Sciatic nerve (tissue), 2 donors: Measurements from ENCODE around the gene TMEM9. TPM values are rescaled to one million over a fixed set of nuclear protein-coding genes. Genes with fewer than 3 reads are reported as not detected.
A peak's percentile ranks its signal among the peaks of the same experiment; 100 is the strongest.

ENCODE experiments used
- ATAC-seq: fragments of 200-7000 bp; cut with Tn5 transposase; one replicate; pipeline ENCODE4 v1.9.1; 2020; ENCODE audit warnings: mild to moderate bottlenecking, moderate library complexity
- DNase-seq: peaks from one replicate; pipeline ENCODE4 v3.0.0-alpha.2; 2020; ENCODE audit warnings: low spot score
- intact Hi-C: fragments of 100-400 bp; cut with DNase I; formaldehyde crosslinking; loops from one replicate; pipeline ENCODE4 v1.14.2; 2022
- total RNA-seq: library from RNA; stranded (reverse); fragmentation: NEBNext Ultra II Directional; extraction: Animal tissue kit (Norgen Biotek cat#: 25700); gene quantifications from one replicate; pipeline ENCODE4 v1.2.1, GENCODE V29; 2021
- donor health status: DM: no; HTN: no; CAD: no.
- donor health status: DM: no; HTN: no; CAD: no.

The TMEM9 gene
- total RNA-seq, 1 donor from 2014 or later, result 42.9 TPM

- intact Hi-C loops, result loop anchor here (5.0 kb wide), 1 partner anchor 142 kb away; no protein-coding TSS in a partner anchor
- DNase-seq (peak; percentile 90), ATAC-seq (peak; percentile 95)
Observed at GRCh38 chr1:201114245-201115131, 39.8 kb downstream of the TMEM9 start.

- intact Hi-C loops, result loop anchor here (5.0 kb wide), 1 partner anchor 141 kb away; no protein-coding TSS in a partner anchor
- DNase-seq (no peak), ATAC-seq (no peak)
Observed at GRCh38 chr1:201113451-201114244, 40.6 kb downstream of the TMEM9 start.

GRCh38 chr1:201112926-201113325 lies 41.3 kb downstream of the TMEM9 start:
- intact Hi-C loops, result loop anchor here (5.0 kb wide), 1 partner anchor 141 kb away; no protein-coding TSS in a partner anchor
- DNase-seq (no peak), ATAC-seq (no peak)

- DNase-seq (no peak), ATAC-seq (no peak)
- intact Hi-C loops, result loop anchor here (5.0 kb wide), 1 partner anchor 140 kb away; no protein-coding TSS in a partner anchor
Observed at GRCh38 chr1:201112173-201112731, 42.0 kb downstream of the TMEM9 start, which contains the start of gene CACNA1S. Gene CACNA1S, minus strand, starts transcription at chr1:201112426. Its CDS starts 87 bp downstream, at chr1:201112339.

GRCh38 chr1:201111672-201112071 lies 42.6 kb downstream of the TMEM9 start:
- intact Hi-C loops, result loop anchor here (5.0 kb wide), 1 partner anchor 139 kb away; no protein-coding TSS in a partner anchor
- DNase-seq (no peak), ATAC-seq (no peak)

- intact Hi-C loops, result loop anchor here (5.0 kb wide), 1 partner anchor 139 kb away; no protein-coding TSS in a partner anchor
- DNase-seq (no peak), ATAC-seq (no peak)
Observed at GRCh38 chr1:201111156-201111555, 43.1 kb downstream of the TMEM9 start.

GRCh38 chr1:201110616-201111015 lies 43.7 kb downstream of the TMEM9 start:
- intact Hi-C loops, result loop anchor here (5.0 kb wide), 1 partner anchor 138 kb away; no protein-coding TSS in a partner anchor
- no peak for ATAC-seq
- no peak for DNase-seq

- DNase-seq, result no peak
- intact Hi-C loops, result loop anchor here (5.0 kb wide), 1 partner anchor 138 kb away; no protein-coding TSS in a partner anchor
- no peak for ATAC-seq
Observed at GRCh38 chr1:201110138-201110537, 44.1 kb downstream of the TMEM9 start.

GRCh38 chr1:201109651-201110050 lies 44.6 kb downstream of the TMEM9 start:
- ATAC-seq (no peak), DNase-seq (no peak)
- intact Hi-C loops, result loop anchor here (5.0 kb wide), 1 partner anchor 137 kb away; no protein-coding TSS in a partner anchor

- ATAC-seq (no peak), DNase-seq (no peak)
- intact Hi-C loops, result no loop called here
Observed at GRCh38 chr1:201108614-201109013, 45.7 kb downstream of the TMEM9 start.

- intact Hi-C loops, result no loop called here
- DNase-seq (no peak), ATAC-seq (no peak)
Observed at GRCh38 chr1:201105688-201106087, 48.6 kb downstream of the TMEM9 start.

GRCh38 chr1:201104141-201104540 lies 50.1 kb downstream of the TMEM9 start:
- intact Hi-C loops, result no loop called here
- ATAC-seq (no peak), DNase-seq (no peak)

- intact Hi-C loops, result no loop called here
- DNase-seq (no peak), ATAC-seq (no peak)
Observed at GRCh38 chr1:201103666-201104065, 50.6 kb downstream of the TMEM9 start.

GRCh38 chr1:201100169-201100930 lies 53.9 kb downstream of the TMEM9 start:
- intact Hi-C loops, result no loop called here
- DNase-seq (no peak), ATAC-seq (no peak)

GRCh38 chr1:201098992-201099677 lies 55.1 kb downstream of the TMEM9 start:
- intact Hi-C loops, result no loop called here
- ATAC-seq (no peak), DNase-seq (no peak)

GRCh38 chr1:201096977-201097856 lies 57.1 kb downstream of the TMEM9 start:
- intact Hi-C loops, result no loop called here
- ATAC-seq (no peak), DNase-seq (no peak)

GRCh38 chr1:201096041-201096461 lies 58.2 kb downstream of the TMEM9 start:
- DNase-seq (no peak), ATAC-seq (no peak)
- intact Hi-C loops, result no loop called here
